GM21447 (cell line): ENCODE data around the gene TRERF1.

Experiments used
- ATAC-seq: cut with Tn5 transposase; IDR thresholded peaks from one replicate; pipeline ENCODE4 v1.9.1; 2021; ENCODE audit not compliant: unreplicated experiment

TRERF1 gene

DNA sequence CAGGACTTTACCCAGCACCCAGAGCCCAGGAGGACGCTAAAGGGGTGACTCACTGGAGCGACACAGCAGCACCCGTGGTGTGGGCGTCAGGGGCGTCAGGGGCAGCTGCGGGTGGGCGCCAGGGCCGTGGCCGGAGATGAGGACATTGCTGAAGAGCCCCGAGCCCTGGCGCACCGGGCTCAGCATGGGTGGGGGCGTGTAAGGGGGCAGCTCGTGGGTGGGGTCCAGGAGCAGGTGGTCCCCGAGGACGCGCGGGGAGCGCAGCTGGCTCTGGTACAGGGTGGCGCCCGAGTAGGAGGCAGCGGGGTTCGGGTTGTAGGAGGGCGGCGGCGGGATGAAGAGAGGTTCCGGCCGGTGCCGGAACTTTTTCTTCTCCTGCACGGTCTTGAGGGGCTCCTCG, 192.4 kb downstream of the TRERF1 start:
- no peak for ATAC-seq

DNA sequence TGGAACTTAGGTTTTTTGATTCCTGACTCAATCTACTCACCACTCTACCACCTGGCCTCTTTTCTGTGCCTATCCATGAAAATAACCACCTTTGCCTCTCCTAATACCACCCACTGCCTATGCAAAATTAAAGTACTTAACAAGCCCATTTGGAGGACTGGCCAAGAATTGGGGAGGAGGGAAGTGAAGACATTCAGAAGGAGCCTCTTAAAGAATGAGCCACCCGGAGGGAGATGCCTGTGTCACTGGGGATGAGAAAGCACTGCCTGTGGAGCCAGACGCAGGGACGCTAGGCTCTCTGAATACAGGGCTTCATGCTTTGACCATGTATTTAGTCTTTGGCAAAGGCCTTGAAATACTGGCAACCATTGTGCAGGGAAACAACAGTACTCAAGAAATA, 194.1 kb downstream of the TRERF1 start:
- no peak for ATAC-seq

DNA sequence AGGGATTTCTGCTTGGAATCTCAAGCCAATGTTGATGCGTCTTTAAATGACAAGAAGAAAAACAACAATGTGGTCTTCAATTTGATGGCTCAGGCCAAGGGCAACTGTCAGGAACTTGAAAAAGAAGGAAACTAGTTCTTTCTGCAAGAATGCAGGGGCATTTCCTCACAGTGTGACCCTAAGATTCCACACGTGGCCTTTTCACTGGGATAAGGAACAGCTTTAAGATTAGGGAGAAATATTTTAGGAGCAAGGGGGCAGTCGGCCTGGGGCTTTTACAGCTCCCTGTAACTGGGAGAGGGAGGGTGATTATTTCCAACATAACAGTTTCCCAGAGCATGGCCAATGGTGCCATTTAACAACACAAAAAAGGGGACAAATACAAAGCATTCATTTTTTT, 194.7 kb downstream of the TRERF1 start:
- ATAC-seq = no peak

DNA sequence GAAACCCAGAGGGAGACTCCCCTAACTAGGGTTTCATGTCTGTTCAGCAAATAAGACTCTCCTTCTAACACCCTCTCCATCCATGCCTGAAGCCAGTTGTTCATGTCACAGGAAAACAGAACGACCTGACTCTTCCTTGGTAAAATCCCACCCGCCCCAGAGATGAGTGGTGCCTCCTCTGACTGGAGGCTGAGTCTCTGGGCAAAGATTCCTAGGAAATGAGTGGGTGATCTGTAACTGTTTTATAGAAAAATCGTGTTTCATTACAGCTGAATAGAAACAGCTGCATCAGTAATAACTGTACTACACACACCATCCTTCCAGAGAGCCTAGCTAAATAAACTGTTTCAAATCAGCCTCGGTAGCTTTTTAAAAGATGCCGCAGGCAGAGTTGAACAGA, 196.7 kb downstream of the TRERF1 start:
- ATAC-seq = no peak

DNA sequence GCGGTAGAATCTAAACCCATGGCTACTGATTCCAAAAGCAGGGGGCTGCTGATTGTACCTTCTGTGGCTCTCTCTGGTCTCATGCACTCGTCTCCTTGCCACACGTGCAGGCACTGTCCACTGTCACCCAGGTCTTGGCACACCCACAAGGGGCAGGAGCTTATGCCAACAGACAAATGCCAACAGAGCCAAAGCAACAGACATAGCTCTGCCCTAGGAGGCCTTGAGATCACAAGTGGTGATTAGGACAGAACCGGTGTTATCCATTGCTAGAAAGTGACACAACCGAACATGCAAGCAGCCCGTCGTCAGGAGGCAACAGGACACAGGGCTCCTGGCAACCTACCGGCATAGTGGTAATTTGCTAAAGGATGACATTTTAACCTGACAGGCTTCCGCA, 197.2 kb downstream of the TRERF1 start:
- no peak for ATAC-seq

DNA sequence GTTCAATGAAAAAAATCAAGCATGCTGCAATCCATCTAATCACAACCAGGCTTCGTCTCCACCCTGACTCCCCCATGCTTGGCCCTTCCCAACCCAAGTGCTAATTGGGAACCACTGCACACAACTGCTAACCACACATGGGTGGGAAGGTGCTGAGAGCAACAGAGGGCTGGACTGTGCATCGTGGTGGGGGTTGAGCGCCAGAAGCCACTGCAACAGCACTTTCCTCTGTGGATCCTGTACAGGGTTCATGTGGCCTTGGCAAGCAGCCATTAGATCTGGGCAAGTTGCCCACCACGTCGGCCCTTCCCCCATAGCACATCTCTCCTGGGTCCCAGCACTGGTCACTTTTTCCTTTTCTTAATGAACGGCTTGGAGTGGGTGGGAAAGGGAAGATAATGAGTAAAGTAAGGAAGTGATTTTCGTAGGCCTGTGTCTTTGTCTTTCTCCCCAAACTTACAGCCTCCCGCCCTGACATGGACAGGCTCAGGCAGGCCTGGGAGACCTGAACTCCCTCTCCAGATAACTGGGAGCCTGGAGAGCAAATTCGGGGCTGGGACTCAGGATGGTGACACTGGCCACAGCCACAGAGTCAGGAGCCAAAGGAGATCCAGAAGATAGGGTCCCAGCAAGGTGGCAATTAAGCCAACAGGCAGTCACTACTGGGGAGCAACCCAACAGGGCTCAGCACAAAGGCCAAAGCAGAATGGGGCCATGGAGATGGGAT, 199.7 kb downstream of the TRERF1 start:
- no peak for ATAC-seq

DNA sequence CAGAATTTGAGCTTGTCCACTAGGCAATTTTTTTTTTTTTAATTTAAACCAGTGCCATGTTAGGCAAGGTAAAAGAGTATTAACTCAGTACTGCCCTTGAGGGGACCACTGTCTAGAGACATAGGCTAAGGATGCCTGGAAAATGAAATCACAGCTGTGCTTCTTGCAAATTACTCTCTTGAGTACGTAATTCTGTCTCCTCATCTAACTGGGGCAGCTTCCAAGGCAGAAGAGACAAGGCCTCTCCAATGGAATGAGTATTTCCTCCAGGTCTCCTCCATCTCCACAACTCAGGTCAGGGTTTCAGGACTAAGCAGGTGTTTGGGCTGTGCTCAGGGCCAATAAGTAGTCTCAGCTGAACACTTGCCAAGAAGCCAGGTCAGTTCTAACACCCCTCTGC, 200.2 kb downstream of the TRERF1 start:
- ATAC-seq = no peak

DNA sequence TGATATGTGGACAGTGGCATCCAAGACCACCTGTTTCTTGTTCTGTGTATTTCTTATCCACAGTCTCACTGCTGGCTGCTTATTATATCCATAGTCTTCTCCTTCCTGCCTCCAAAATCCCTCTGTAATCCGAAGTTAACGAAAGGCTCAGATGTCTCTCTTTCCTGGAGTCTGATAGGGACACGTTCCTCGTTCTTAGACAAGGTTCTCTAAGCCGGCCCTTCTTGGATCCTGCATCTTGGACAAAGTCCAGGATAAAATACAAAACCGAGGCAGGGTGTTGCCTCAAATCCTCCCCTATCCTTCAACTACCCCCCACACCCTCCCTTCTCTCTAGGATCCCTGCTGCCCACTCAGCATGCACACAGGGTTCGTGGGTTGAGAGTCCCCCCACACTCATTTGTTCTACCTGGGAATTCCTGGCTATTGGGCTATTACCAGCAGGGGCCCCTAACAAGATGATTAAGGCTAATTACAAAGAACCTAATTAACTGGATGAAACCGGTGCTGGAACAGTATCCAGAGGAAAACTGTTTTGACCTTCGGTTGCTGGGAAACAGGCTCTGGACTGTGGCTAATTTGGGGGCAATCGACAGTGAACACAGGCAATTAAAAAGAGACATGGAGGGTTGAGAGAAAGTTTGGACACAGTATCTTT, 201.3 kb downstream of the TRERF1 start:
- no peak for ATAC-seq

DNA sequence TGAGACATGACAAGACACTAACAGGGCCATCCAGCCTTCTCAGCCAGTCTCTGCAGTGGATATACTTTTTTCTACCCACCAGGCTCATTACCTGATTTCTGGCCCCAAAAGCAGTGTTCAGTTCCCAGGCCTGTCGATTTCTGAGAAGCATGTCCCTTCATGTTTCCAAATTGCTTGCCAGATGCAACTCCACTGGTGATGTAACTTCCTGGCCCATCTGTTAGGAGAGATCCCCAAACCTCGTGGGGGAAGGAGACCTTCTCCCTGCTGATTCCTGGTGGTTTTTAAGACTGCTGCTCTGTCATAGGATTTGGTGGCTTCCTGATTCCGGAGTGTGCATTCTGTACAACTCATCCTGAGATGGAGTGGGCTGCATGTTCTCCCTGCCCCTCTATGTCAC, 202.4 kb downstream of the TRERF1 start:
- no peak for ATAC-seq

DNA sequence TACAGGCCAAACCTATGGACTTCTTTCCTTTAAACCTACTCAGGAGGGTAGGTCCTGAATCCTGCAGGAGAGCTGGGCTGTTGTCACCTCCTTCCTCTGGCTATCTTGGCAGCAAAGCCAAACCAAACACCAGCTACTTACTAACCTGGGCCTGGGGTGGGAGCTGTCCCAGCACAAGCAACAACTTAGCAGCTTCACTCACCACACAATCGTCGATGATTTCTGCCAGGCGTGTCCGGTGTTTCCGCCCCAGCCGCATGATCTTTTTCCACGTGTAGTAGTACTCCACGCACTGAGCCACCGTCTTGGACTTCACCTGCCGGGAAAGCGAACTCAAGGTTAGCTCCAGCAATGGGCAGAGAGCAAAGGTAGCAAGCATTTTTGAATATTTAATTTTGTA, 208.7 kb downstream of the TRERF1 start:
- ATAC-seq = no peak

DNA sequence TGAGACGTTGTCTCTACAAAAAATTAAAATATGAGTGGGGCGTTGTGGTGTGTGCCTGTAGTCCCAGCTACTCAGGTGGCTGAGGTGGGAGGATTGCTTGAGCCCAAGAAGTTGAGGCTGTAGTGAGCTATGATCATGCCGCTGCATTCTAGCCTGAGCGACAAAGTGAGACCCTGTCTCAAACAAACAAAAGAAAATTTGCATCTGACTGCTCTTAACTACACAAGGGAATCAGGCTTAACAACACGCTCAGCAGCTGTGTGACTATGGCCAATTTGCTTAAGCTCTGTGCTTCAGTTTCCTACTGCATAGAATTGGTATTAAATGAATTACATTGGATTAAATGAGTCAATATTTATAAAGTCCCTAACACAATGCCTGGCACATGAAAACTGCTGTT, 209.8 kb downstream of the TRERF1 start:
- ATAC-seq = no peak

DNA sequence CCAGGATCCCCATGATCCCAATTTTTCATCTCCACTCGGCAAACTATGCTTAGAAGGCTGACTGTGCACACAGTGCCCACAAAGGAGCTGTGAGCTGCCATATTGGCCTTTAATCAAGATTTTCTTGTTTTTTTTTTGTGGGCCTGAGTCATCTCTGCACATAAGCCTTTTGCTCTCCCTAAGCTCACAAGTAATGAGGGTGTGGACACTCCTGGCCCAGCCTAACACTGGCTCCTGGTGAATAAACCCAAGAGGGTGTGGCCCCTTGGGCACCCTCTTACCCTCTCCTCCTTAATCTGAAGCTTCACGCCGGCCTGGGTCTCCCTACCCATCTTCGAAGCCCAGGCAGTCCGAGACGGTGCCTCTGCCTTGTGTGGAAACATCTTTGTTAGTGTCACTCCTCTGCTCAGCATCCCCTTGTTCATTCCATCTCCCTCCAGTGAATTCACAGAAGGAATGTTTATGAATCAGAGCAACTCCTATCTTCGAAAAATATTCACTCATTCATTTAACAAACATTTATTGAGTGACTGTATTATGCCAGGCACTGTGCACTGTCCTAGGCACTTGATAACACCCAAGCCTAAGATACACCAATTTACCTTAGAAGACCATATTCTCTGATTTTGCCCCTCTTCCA, 211.9 kb downstream of the TRERF1 start:
- ATAC-seq = no peak

DNA sequence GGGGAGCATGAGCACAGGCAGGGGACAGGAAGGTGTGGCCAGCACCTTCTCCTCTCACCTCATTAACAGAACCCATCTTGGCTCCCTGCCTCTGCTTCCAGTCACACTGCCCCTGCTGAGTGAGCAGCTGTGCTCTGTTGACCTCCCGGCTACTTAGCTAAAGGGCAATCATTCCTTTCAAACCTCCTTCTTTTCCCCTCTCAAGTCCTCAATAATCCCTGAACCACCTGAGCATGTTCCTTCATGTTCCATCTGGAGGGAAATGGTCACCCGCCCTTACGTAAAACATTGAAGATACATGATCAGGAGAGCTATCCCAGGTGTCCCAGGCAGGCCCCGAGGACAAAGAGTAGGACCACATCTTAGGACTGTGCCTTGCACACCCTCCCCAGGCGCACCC, 212.4 kb downstream of the TRERF1 start:
- no peak for ATAC-seq

DNA sequence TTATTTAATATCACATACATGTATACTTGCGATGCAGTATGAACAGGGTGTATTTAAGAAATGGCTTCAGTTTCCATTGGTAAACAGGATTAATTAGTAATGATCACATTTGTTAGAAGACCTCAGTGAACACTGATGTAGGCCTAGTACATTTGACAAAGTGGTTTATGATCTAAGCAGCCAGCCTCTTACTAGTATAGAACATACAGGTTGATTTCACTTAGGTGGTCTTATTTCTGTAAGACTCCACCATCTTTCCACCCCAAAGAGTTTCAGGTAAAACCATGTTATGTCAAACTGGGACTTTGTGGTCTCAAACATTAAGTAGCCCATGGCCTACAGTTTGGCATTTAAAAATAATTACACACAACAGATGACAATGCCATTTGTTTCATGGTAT, 213.9 kb downstream of the TRERF1 start:
- no peak for ATAC-seq

DNA sequence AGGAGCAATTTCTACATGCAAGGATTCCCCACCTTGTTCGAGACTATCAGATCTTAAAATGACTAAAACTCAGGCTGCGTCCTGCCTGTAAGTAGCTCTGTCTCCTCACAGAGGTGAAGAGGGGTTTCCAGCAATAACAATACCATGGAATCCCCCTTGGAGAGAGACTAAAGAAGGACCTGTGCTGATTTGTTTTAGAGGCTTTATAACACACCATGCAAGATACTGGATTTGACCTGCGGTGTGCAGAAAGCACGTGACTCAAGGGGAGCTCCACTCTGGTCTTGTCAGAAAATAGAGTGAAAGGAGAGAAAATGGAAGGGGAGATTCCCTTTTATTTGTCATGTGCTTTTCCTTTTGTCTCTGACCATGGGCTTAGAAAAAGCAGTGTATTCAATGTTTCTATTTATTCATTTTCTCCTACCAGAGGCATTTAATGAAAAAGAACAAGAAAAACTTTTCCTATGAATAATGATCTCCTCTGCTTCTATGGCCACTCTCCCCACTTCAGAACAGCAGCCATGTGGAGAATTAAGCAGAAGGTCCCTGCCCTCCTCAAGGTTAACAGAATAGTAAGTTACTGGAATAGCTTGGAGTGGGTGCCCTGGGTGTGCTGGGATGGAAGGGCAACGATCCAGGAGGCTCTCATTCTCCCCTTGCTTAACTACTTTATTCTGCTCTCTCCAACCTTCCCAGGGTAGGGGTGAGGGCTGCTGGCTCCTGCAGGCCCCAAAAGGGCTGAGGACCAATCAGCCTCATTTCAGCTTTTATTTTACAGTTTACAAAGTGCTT, 214.8 kb downstream of the TRERF1 start:
- ATAC-seq = no peak

DNA sequence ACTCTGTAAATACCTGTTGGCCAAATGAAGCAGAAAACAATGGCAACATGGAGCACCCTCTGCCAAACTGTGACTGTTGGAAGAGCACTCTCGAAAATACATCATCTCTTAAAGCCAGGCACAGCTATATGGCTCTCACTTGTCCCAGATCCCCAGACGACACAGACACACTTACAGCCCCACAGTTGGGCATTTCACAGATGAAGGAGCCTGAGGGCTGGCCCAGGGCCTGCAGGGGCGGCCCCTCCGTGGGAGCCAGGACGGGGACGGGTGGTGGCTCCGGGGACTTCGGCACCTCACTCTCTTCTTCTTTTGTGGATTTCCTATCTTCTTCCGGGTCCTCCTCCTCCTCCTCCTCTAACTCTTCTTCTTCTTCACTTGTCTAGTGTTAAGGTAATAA, 215.7 kb downstream of the TRERF1 start:
- no peak for ATAC-seq

DNA sequence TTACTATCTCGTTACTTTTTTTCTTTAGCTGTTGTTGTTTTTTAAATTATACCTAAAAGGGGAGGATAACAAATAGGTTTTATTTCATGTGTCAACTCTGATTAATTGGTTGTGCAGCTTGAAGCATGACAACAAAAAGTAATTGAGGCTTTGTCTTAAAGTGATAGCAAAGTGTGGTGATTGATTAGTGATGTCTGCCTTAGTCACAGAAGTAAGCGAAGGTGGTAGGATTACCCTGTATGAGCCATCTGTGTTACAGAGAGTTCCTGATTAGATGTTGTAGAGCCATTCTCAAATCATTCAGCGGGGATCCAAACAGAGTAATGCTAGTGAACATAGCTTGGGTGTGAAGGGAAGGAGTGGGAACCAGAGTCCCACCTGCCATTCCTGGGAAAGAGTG, 219.7 kb downstream of the TRERF1 start:
- ATAC-seq = no peak

DNA sequence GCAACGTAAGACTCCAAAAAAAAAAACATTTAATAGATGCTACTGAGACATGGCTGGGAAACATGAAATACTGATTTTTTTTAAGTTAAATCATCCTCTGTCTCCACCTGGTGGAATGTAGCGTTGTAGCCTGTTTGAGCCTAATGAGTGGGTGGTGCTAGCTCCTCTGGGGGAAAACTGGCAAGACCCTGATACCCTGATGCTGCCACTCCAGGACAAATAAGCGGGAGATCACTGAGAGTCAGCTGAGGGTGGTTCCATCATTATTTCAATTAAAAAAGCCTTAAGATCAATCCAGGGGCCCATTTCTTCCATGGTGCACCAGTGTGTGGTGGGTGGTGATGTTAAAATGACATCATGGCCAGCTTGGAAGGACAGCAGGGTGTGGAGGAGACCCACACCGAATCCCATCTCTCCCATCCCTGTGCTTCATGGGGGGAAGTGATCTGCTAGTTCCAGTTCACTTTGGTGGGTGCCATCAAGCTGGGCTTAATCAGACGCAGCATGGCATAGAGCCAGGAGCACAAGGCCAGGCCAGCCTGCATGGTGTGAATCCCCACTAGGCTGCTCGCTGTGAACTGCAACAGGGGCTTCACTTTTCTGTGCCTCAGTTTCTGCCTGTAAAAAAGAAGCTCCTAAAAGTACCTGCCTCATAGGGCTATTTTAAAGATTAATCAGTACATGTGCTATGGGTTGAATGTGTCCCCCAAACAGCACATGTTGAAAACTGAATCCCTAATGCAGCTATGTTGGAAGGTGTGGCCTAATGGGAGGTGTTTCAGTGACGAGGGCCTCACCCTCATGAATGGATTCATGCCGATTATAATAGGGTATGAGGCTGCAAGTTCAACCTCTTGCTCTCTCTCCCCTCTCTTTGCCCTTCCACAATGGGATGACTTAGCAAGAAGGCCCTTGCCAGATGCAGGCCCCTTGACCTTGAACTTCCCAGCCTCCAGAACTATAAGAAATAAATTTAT, 221.1 kb downstream of the TRERF1 start:
- ATAC-seq = no peak

DNA sequence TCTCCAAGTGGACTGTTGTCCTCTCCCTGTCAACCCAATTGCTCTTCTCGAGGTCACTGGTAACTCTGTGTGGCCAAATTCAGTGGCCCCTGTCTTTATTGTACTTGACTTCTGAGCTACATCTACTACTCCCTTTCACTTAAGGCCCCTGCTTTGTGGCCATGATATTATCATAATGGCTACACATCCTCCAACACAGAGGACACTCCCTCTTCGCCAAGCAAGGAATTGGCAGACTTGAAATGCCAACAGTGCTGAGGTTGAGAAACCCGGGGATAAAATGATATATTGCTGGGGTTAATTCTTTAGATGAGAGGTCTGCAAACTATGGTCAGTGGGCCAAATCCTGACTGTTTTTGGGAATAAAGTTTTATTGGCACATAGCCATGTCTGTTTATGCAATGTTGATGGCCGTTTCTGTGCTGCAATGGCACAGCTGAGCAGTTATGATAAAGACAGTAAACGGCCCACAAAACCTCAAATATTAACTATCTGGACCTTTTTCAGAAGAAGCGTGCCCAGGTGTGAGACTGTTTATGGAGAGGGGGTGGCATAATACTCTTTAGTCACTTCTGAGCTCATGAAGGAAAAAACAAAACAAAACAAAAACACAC, 222.1 kb downstream of the TRERF1 start:
- ATAC-seq = no peak

DNA sequence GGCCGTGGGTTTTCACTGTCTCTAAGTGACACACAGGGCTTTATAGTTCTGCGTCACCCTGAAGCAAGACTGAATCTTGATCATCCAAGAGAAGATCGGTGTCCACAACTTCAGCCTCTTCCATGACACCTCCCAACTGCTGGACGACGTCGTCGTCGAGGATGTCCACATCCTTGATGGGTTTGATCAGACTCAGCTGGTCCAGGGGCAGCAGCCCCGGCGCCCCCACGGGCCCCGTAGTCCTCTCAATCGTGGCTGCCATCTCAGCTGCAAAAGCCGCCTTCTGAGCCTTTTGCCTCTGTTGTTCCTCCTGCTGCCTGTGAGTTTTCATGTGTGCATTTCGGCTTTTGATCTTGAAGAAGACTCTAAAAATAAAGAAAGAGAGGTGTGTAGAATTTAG, 223.4 kb downstream of the TRERF1 start:
- ATAC-seq = no peak
